HepG2 (cell line): ENCODE data around the gene DCUN1D3.

Experiments used
- E2F5 ChIP-seq: sonication (generic); formaldehyde crosslinking; conservative IDR thresholded peaks from 2 replicates; pipeline ENCODE4 v1.4.0; 2020; ENCODE audit warnings: missing genetic modification reagents
- EZH2 ChIP-seq: conservative IDR thresholded peaks from 2 replicates; pipeline ENCODE4 v1.6.1; 2012; ENCODE audit warnings: mild to moderate bottlenecking, low read depth, low read length, moderate library complexity
- GABPA ChIP-seq, 2 experiments: IDR thresholded peaks; 2 replicates each; pipeline ENCODE4 v1.6.1; 2011 to 2016; ENCODE audit warnings: low read depth in 2 of 2, low read length in 1 of 2, missing biosample characterization in 1 of 2, missing genetic modification characterization in 1 of 2
- MXD4 ChIP-seq: IDR thresholded peaks from 2 replicates; pipeline ENCODE4 v1.6.1; 2016; ENCODE audit warnings: mild to moderate bottlenecking, missing biosample characterization, missing genetic modification reagents
- RAD51 ChIP-seq: fragments of 450-650 bp; IDR thresholded peaks from 2 replicates; pipeline ENCODE4 v1.6.1; 2016; ENCODE audit warnings: borderline replicate concordance
- TAF1 ChIP-seq: sonication (generic); formaldehyde crosslinking; IDR thresholded peaks from 2 replicates; pipeline ENCODE4 v1.4.0; 2020; ENCODE audit warnings: missing genetic modification reagents
- ZBTB33 ChIP-seq: sonication (generic); formaldehyde crosslinking; IDR thresholded peaks from 2 replicates; pipeline ENCODE4 v1.4.0; 2020; ENCODE audit warnings: missing genetic modification reagents
- TF ChIP-seq, protein P1 (sequence below): sonication (generic); formaldehyde crosslinking; IDR thresholded peaks from 2 replicates; pipeline ENCODE4 v1.5.0; 2020; ENCODE audit warnings: mild to moderate bottlenecking, missing genetic modification reagents, moderate library complexity

- TF ChIP-seq, protein P1, sequence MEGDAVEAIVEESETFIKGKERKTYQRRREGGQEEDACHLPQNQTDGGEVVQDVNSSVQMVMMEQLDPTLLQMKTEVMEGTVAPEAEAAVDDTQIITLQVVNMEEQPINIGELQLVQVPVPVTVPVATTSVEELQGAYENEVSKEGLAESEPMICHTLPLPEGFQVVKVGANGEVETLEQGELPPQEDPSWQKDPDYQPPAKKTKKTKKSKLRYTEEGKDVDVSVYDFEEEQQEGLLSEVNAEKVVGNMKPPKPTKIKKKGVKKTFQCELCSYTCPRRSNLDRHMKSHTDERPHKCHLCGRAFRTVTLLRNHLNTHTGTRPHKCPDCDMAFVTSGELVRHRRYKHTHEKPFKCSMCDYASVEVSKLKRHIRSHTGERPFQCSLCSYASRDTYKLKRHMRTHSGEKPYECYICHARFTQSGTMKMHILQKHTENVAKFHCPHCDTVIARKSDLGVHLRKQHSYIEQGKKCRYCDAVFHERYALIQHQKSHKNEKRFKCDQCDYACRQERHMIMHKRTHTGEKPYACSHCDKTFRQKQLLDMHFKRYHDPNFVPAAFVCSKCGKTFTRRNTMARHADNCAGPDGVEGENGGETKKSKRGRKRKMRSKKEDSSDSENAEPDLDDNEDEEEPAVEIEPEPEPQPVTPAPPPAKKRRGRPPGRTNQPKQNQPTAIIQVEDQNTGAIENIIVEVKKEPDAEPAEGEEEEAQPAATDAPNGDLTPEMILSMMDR = no peak
- TF ChIP-seq RAD51 = no peak
- no peak for TF ChIP-seq ZBTB33
- TF ChIP-seq E2F5 (CRISPR knock-in tag) = no peak
- no peak for TF ChIP-seq TAF1 (CRISPR knock-in tag)
- no peak for TF ChIP-seq EZH2
- no peak for TF ChIP-seq MXD4 (CRISPR knock-in tag)
- TF ChIP-seq GABPA (IDR thresholded peaks at IDR 0.05; ENCODE audit: low read depth, low read length) = no peak
- TF ChIP-seq GABPA (CRISPR knock-in tag; IDR thresholded peaks at IDR 0.05; ENCODE audit: low read depth) = no peak
Measured at GRCh38 chr16:20812510-20812909, 87.6 kb downstream of the DCUN1D3 start.
